ENCODE measurements around the gene PACRG. TPM values are rescaled to one million over a fixed set of nuclear protein-coding genes. Genes with fewer than 3 reads are reported as not detected.

PACRG gene
- total and polyA plus RNA-seq, 2 of the 4 experiments (the other 2 are of a cell fraction), result not detected

GRCh38 chr6:163321717-163322116 is 593.9 kb downstream of the PACRG start:
- CTCF ChIA-PET, result no interaction called here
- Histone ChIP-seq H2AK5ac (ENCODE audit: low read depth, low read length) (no peak overlapping the region), H3K4me2 (ENCODE audit: low read depth, low read length) (no peak overlapping the region), H2BK20ac (ENCODE audit: low read depth, low read length) (no peak overlapping the region), H3K27ac (ENCODE audit: insufficient read depth, low read length) (no peak overlapping the region), H3K23ac (ENCODE audit: low read depth, low read length) (no peak overlapping the region), H4K8ac (ENCODE audit: low read depth in 2 of 2, low read length in 2 of 2) (no peak overlapping the region), H4K20me1 (ENCODE audit: insufficient read depth, low read length) (no peaks in the 10 kb centered on the region), H3K9me3 (ENCODE audit: control insufficient read depth, insufficient read depth, low read length) (peaks cover 6% of the 10 kb centered on the region; the same call in 1 of the 2 replicates), H3K4me1 (ENCODE audit: control insufficient read depth, insufficient read depth, low read length) (no peaks in the 10 kb centered on the region), H2BK15ac (ENCODE audit: low read depth, low read length) (no peak overlapping the region), H3K4ac (ENCODE audit: low read depth, low read length) (no peak overlapping the region), H3K36me3 (ENCODE audit: control insufficient read depth, insufficient read depth, low read length) (no peaks in the 10 kb centered on the region), H3K18ac (ENCODE audit: low read depth, low read length) (no peak overlapping the region), H3K56ac (ENCODE audit: extremely low read depth, insufficient read depth, low read length) (no peak overlapping the region), H3K79me1 (ENCODE audit: low read depth in 1 of 2, low read length in 2 of 2) (no peaks in the 10 kb centered on the region), H3K4me3 (ENCODE audit: insufficient read depth, low read depth, low read length) (no peak overlapping the region), H2AFZ (replicated peaks; ENCODE audit: low read length, poor library complexity) (no peak overlapping the region), H2AK9ac (replicated peaks; ENCODE audit: low read depth, low read length, poor library complexity) (no peak overlapping the region), H3K9ac (ENCODE audit: low read depth, low read length) (no peak overlapping the region), H3K27me3 (ENCODE audit: control insufficient read depth, insufficient read depth, low read length) (no peaks in the 10 kb centered on the region), H4K5ac (ENCODE audit: low read depth, low read length) (no peak overlapping the region), H2BK5ac (ENCODE audit: low read depth, low read length, poor library complexity, severe bottlenecking) (no peak overlapping the region), H4K91ac (ENCODE audit: insufficient read depth, low read depth, low read length) (no peak overlapping the region), H2BK120ac (ENCODE audit: low read depth, low read length) (no peak overlapping the region), H3K9me1 (ENCODE audit: insufficient read depth, low read length) (no peaks in the 10 kb centered on the region), H3K14ac (replicated peaks; ENCODE audit: low read depth, low read length) (no peak overlapping the region)
- TF ChIP-seq CHD1 (IDR thresholded peaks at IDR 0.05; ENCODE audit: low read depth, low read length) (no peak), RAD21 (IDR thresholded peaks at IDR 0.05; ENCODE audit: low read length) (no peak), MXI1 (IDR thresholded peaks at IDR 0.05; ENCODE audit: borderline replicate concordance, low read depth, low read length) (no peak), RFX5 (IDR thresholded peaks at IDR 0.05; ENCODE audit: low read depth, low read length) (no peak), SMC3 (IDR thresholded peaks at IDR 0.05; ENCODE audit: low read depth, low read length) (no peak), POLR2A (IDR thresholded peaks at IDR 0.05; ENCODE audit: low read depth, low read length) (no peak), CEBPB (IDR thresholded peaks at IDR 0.05; ENCODE audit: low read depth, low read length) (no peak), MAFK (IDR thresholded peaks at IDR 0.05; ENCODE audit: low read depth, low read length) (no peak), FOS (IDR thresholded peaks at IDR 0.05; ENCODE audit: low read depth, low read length) (no peak), USF2 (IDR thresholded peaks at IDR 0.05; ENCODE audit: low read depth, low read length) (no peak), MAZ (IDR thresholded peaks at IDR 0.05; ENCODE audit: borderline replicate concordance, low read depth, low read length) (no peak), NFE2L2 (IDR thresholded peaks at IDR 0.05; ENCODE audit: low read depth, low read length) (no peak), RCOR1 (IDR thresholded peaks at IDR 0.05; ENCODE audit: insufficient replicate concordance, low read length) (no peak), BHLHE40 (IDR thresholded peaks at IDR 0.05; ENCODE audit: low read depth, low read length) (no peak), ELK1 (IDR thresholded peaks at IDR 0.05; ENCODE audit: borderline replicate concordance, low read depth, low read length) (no peak), CTCF (conservative IDR thresholded peaks at IDR 0.05; ENCODE audit: low read depth, low read length) (no peak)
- intact Hi-C loops (cut with micrococcal nuclease), result no loop called here
- WGBS, 2 experiments (ENCODE audit: extremely low coverage in 2 of 2, insufficient read length in 1 of 2), result 95% methylated on average over 10 of the region's 18 CpGs; no CpG with 5 or more reads in 1 of the 2 experiments
- DNase-seq, result no peak
- no peak for ATAC-seq (ENCODE audit: low read depth)
- in situ Hi-C loops (cut with MboI; ENCODE audit: low sequenced_read_pairs), result no loop called here
- POLR2A ChIA-PET (ENCODE audit: unreplicated experiment), result no interaction called here
- no TSS peak for BruUV-seq (replicated peaks)
- dilution Hi-C loops (cut with HindIII; ENCODE audit: low sequenced_read_pairs, unreplicated experiment), result no loop called here
